Stimulated activated naive CD8-positive, alpha-beta T cell treated with anti-CD3 and anti-CD28 coated beads, Interleukin-15, Interleukin-2, amounts not matched to agents 100 ng/mL and 50 ng/mL, for 24 hours (primary cell): ENCODE results near the gene ZNF879.
A peak's percentile ranks its signal among the peaks of the same experiment; 100 is the strongest.

Experiments used
- H3K27ac Mint-ChIP-seq: one replicate; pipeline ENCODE4 v1.8.0; 2021; ENCODE audit warnings: mild to moderate bottlenecking, mixed read lengths
- H3K27me3 Mint-ChIP-seq: one replicate; pipeline ENCODE4 v1.8.0; 2021; ENCODE audit warnings: mixed read lengths
- H3K36me3 Mint-ChIP-seq: one replicate; pipeline ENCODE4 v1.8.0; 2021; ENCODE audit warnings: low read depth, mixed read lengths
- H3K4me1 Mint-ChIP-seq: one replicate; pipeline ENCODE4 v1.8.0; 2021; ENCODE audit warnings: low read depth, mixed read lengths
- H3K4me3 Mint-ChIP-seq: one replicate; pipeline ENCODE4 v1.8.0; 2021; ENCODE audit warnings: mild to moderate bottlenecking, mixed read lengths
- H3K9me3 Mint-ChIP-seq: one replicate; pipeline ENCODE4 v1.8.0; 2021; ENCODE audit warnings: mixed read lengths

ZNF879 gene

DNA sequence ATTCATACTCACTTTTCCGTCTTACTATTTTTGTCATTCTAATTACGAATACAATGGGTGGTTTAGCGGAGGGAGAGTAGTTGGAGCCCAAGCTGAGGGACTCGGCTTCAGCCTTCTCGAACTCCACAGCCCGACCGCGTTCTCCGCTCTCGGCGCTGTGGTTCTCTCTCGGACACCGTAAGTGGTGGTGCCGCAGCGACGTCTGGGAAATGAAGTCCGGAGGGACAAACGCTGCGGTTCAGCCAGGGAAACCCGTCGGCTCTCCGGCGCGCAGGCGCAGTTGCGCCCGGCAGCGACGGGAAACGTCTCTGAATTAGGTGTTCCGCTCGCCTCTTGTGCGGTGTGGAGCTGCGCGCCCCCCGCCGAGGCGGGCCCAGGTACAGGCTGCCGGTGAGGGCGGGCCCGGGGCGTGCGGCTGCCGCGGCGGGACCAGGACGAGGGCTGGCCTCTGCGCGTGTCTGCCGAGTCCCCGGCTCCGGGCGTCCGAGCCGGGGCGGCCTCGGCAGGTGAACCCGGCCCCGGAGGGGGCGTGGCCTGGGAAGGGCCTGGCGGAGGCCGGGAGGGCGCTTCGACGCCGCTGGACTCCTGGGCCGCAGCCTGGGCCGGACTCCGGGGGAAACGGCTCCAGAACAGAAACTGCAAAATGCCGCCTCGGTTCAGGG, at the start of gene ZNF879:
ZNF879 (plus strand) TSS at position 277 of the 662 bp plus-strand sequence. CDS start 1,201 bp downstream, outside the sequence.
- peaks cover 14% of the 10 kb centered on the region for H3K4me1 Mint-ChIP-seq
- peak within 1 kb of the TSS; percentile 86 for H3K4me3 Mint-ChIP-seq
- H3K36me3 Mint-ChIP-seq: peaks cover 42% of the 10 kb centered on the region
- H3K27ac Mint-ChIP-seq: peak within 1 kb of the TSS; percentile 87
- peaks cover 3% of the 10 kb centered on the region for H3K27me3 Mint-ChIP-seq
- H3K9me3 Mint-ChIP-seq: peaks cover 27% of the 10 kb centered on the region

DNA sequence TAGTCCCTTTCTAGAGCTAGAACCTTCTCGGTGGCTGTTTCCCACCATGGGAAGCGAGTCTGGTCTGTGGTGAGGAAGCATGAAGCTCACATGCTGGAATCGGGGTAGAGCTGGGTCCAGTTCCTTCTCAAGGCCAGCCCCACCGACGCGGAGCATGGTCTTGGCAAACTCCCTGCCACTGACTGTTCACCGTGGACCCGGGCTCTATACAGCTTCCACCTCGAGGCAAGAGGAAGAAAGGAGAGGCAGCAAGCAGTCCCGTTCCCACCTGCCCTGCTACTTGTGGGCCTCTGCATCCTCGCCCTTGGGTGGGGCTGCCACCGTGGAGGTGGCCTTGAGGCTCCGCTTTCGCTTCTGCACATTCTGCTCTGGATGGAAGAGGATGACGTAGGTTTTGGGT, 42.2 kb upstream of the ZNF879 start:
- Mint-ChIP-seq H3K9me3 (peaks cover 39% of the 10 kb centered on the region), H3K36me3 (no peaks in the 10 kb centered on the region), H3K27me3 (no peaks in the 10 kb centered on the region), H3K27ac (no peak overlapping the region), H3K4me1 (no peaks in the 10 kb centered on the region), H3K4me3 (no peak overlapping the region)

- no peaks in the 10 kb centered on the region for H3K4me1 Mint-ChIP-seq
- H3K9me3 Mint-ChIP-seq: peaks cover 37% of the 10 kb centered on the region
- H3K27ac Mint-ChIP-seq: no peak overlapping the region
- H3K27me3 Mint-ChIP-seq: no peaks in the 10 kb centered on the region
- no peak overlapping the region for H3K4me3 Mint-ChIP-seq
- no peaks in the 10 kb centered on the region for H3K36me3 Mint-ChIP-seq
These were observed 40.7 kb upstream of the ZNF879 start for GRCh38 chr5:178982941-178983340.

- H3K4me1 Mint-ChIP-seq: no peaks in the 10 kb centered on the region
- peaks cover 35% of the 10 kb centered on the region for H3K9me3 Mint-ChIP-seq
- H3K36me3 Mint-ChIP-seq: no peaks in the 10 kb centered on the region
- no peaks in the 10 kb centered on the region for H3K27me3 Mint-ChIP-seq
- no peak overlapping the region for H3K4me3 Mint-ChIP-seq
- H3K27ac Mint-ChIP-seq: no peak overlapping the region
These were observed 39.9 kb upstream of the ZNF879 start for GRCh38 chr5:178983728-178984127.

DNA sequence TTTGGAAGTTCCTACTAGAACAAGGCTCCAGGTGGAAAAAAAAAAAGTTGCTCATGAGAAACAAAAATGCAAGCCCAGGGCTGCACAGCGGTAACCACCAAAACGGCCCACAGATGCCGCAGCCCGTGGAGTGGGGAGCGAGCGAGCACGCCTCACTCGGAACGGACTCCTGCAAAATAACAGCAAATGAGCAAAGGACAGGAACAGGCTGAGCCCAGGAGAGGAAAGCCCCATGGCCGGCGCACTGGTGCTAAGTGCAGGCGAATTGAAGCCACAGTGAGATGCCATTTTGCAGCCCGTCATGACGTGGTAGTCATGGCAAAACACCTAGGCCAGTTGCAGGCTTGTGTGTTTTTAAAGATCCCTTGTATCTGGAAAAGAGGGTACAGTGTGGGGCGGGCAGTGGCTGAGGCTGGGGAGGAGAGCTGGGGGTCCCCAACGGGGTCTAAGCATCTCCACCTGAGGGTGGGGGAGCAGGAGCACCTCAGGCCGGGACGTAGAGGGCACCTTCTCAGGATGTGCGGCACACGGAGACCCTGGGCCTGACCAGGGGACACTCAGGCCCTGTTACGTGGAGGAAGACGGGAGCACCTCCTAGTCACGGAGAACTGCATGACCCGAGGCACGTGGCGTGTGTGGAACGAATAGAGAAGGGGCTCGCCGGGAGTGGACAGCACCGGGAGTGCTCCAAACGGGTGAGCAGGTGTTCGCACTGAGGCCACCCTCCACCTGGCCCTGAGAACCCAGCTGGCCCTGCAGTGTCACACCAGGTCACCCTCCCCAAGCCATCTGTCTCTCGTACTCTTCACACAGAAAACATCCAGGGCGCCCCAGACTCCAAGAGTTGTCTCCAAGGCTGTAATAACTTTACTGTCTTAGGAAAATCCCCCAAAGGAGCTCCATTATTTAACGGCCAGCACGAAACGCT, 39.2 kb upstream of the ZNF879 start:
- Mint-ChIP-seq H3K36me3 (no peaks in the 10 kb centered on the region), H3K27me3 (no peaks in the 10 kb centered on the region), H3K4me3 (no peak overlapping the region), H3K4me1 (no peaks in the 10 kb centered on the region), H3K9me3 (peaks cover 31% of the 10 kb centered on the region), H3K27ac (no peak overlapping the region)

- Mint-ChIP-seq H3K4me1 (no peaks in the 10 kb centered on the region), H3K27me3 (no peaks in the 10 kb centered on the region), H3K9me3 (peaks cover 29% of the 10 kb centered on the region), H3K36me3 (no peaks in the 10 kb centered on the region), H3K27ac (no peak overlapping the region), H3K4me3 (no peak overlapping the region)
These were observed 37.2 kb upstream of the ZNF879 start for GRCh38 chr5:178986326-178986960.

DNA sequence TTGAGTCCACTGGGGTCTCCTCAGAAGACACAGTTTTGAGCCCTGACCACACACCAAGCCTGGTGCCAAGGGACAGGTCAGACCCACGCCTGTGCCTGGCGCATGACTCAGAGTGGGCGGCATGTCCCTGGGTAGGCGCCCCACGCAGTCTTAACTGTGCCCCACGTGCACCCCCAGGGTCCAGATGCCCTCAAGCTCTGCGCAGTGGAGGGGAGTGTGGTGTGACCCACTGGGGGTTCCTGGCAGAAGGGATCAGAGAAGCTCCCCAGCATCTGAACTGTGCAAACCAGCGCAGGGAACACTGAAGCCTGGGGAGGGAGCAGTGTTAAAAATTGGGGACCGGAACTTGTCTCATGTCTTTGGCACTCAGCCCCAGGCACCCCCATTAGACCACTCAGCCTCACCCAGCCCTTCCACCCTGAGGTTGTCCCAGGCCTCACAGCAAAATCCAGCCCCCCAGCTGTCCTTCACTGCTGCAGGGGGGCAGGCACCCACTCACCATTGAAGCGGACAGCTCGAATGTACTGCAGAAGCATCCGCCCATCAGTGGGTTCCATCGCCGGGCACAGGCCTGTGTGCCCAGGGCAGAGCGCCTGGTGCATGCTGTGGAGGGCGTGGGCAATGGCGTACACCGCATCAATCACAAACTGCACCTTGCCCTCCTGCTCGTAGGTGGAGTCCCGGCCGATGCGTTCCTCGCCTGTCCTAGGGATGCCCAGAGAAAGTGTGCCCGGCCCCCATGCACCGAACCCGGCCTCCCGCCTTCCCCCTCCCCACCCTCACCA, 35.0 kb upstream of the ZNF879 start:
- Mint-ChIP-seq H3K27ac (no peak overlapping the region), H3K36me3 (no peaks in the 10 kb centered on the region), H3K9me3 (peaks cover 18% of the 10 kb centered on the region)

GRCh38 chr5:178989311-178989710, 34.3 kb upstream of the ZNF879 start:
- Mint-ChIP-seq H3K4me1 (no peaks in the 10 kb centered on the region), H3K27me3 (peaks cover 20% of the 10 kb centered on the region), H3K4me3 (no peak overlapping the region), H3K36me3 (no peaks in the 10 kb centered on the region), H3K27ac (no peak overlapping the region), H3K9me3 (peaks cover 18% of the 10 kb centered on the region)

More for the DNA sequence above, 35.0 kb upstream of the ZNF879 start:
- no peaks in the 10 kb centered on the region for H3K4me1 Mint-ChIP-seq
- H3K4me3 Mint-ChIP-seq: no peak overlapping the region
- peaks cover 14% of the 10 kb centered on the region for H3K27me3 Mint-ChIP-seq

- H3K9me3 Mint-ChIP-seq: peaks cover 18% of the 10 kb centered on the region
- no peak overlapping the region for H3K27ac Mint-ChIP-seq
- H3K27me3 Mint-ChIP-seq: peaks cover 24% of the 10 kb centered on the region
- no peak overlapping the region for H3K4me3 Mint-ChIP-seq
- peaks cover 2% of the 10 kb centered on the region for H3K4me1 Mint-ChIP-seq
- no peaks in the 10 kb centered on the region for H3K36me3 Mint-ChIP-seq
These were observed 33.1 kb upstream of the ZNF879 start for GRCh38 chr5:178990491-178990890.

DNA sequence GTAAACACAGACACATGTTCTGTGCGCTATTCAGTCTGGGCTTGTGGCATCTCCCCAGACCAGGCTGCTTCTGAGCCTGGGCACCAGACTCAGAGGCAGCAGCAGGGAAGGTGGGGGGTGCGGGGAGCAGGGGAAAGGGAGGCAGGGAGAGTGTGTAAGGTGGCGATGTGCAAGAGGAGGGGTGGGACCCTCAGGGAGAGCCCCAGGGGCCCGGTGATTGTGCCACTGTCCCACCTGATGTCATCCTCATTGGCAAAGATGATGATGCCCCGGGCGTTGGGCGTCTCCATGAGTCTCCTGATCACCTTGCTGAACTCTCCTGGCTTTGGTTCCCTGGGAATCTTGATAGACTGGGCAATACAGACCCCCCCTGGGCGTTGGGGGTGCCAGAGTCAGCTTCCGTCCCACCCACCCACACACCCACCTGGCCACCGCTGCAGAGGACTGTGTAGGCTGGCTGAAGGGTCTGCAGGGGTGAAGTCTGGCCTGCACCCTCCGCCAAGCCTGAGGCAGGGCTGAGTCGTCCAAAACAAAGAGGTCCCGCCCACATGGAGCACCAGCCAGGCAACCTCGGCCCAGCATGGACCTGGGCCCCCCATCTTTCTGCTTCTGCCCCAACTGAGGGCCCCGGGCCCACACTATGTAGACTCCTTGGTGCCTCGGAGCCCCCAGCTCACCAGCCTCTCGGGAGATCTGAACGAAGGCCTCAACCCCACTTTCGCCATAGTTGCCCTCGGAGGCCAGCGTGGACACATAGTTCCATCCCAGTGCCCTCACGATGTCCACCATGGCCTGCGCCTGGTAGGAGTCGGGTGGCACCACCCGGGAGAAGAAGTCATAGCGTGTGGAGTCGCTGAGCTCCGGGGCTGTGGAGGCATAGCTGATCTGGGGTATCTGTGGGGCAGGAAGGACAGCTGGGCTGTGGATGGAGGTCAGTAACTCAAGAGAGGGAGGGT, 32.1 kb upstream of the ZNF879 start:
- Mint-ChIP-seq H3K4me1 (peaks cover 3% of the 10 kb centered on the region), H3K27me3 (peaks cover 29% of the 10 kb centered on the region), H3K9me3 (peaks cover 18% of the 10 kb centered on the region), H3K36me3 (no peaks in the 10 kb centered on the region), H3K27ac (no peak overlapping the region), H3K4me3 (no peak overlapping the region)

DNA sequence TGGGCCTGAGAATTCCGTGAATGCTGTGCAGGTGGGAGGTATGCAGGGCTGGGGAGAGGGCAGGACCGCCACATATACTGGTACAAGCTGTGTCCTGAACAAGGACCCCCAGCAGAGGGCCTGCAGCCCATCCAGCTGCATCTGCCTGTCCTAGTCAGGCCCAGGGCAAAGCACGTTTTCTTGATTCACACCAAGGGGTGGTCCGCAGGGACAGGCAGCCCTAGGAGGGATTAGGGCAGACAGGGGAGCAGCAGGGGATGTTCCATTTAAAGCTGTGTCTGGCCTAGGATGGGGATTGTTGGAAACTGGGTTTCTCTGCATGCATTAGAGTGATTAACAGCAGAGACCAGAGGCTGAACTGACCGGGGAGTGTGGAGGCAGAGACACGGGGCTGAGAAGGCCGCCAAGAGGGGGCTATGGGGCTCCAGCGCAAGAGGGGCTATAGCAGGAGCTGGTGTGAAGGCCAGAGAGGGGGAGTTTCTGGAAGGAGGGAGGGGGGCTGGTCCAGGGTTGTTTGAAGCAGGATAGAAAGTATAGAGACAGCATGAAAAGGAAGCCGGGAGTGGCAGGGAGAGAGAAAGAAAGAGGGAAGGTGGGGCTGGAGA, 31.2 kb upstream of the ZNF879 start:
- peaks cover 11% of the 10 kb centered on the region for H3K9me3 Mint-ChIP-seq
- peaks cover 29% of the 10 kb centered on the region for H3K27me3 Mint-ChIP-seq
- H3K36me3 Mint-ChIP-seq: no peaks in the 10 kb centered on the region
- no peak overlapping the region for H3K27ac Mint-ChIP-seq
- peaks cover 3% of the 10 kb centered on the region for H3K4me1 Mint-ChIP-seq
- no peak overlapping the region for H3K4me3 Mint-ChIP-seq

DNA sequence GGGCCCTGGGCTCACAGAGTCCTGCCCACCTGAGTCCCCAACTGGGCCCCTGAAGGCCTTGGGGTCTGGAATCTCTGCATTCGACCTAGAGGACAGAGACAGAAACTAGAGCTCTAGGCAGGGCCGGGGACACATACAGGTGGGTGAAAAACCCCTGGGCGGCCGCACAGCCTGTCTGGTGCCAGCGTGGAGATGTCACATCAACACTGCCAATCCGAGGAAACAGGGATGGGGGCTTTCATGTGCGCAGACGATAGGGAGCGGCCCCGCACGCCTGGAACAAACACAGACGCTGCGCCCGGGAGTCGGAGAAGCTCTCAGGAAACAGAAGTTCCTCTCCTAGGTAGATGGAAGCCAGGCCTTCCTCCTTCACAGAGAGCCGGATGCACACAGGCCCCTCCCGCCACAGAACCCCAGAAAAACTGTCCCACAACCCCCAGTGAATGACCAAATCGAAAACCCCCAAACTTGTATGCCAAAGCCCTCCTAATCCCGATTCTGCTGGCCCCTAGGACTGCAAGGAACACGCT, 30.3 kb upstream of the ZNF879 start:
- Mint-ChIP-seq H3K9me3 (peaks cover 7% of the 10 kb centered on the region), H3K27me3 (peaks cover 29% of the 10 kb centered on the region), H3K4me3 (no peak overlapping the region), H3K27ac (no peak overlapping the region), H3K36me3 (no peaks in the 10 kb centered on the region), H3K4me1 (peaks cover 3% of the 10 kb centered on the region)

DNA sequence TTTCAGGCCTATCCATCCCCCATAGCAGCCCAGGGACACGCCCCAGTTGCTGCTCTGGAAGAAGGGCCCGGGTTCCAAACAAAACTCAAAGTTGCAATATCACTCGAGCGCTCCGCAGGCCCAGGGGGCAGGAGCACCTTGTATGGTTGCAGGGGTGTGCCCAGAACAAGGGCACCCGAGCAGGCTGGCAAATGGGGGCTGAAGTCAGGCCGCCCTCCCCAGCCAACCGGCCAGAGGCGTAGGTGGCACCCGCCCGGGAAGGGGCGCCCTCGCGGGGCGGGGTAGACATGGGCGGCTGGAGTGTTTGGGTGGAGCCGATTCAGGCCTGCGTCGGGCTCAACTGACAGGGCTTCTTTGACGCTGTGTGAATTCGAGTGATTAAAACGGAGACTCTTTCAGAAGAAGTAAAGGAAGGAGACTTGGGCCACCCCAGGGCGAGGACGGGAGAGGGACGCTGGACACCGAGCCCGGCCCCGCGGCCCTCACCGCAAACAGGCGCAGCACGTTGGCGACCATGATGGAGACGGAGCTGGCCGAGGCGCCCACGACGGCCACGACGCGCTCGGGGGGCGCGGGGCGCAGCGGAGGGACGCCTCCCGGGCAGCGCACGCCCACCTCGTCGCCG, 29.5 kb upstream of the ZNF879 start:
- peaks cover 7% of the 10 kb centered on the region for H3K9me3 Mint-ChIP-seq
- H3K4me3 Mint-ChIP-seq: no peak overlapping the region
- no peaks in the 10 kb centered on the region for H3K36me3 Mint-ChIP-seq
- peaks cover 29% of the 10 kb centered on the region for H3K27me3 Mint-ChIP-seq
- H3K27ac Mint-ChIP-seq: no peak overlapping the region
- peaks cover 3% of the 10 kb centered on the region for H3K4me1 Mint-ChIP-seq
